Measurements from ENCODE around the gene PTBP1.

PTBP1 gene

DNA sequence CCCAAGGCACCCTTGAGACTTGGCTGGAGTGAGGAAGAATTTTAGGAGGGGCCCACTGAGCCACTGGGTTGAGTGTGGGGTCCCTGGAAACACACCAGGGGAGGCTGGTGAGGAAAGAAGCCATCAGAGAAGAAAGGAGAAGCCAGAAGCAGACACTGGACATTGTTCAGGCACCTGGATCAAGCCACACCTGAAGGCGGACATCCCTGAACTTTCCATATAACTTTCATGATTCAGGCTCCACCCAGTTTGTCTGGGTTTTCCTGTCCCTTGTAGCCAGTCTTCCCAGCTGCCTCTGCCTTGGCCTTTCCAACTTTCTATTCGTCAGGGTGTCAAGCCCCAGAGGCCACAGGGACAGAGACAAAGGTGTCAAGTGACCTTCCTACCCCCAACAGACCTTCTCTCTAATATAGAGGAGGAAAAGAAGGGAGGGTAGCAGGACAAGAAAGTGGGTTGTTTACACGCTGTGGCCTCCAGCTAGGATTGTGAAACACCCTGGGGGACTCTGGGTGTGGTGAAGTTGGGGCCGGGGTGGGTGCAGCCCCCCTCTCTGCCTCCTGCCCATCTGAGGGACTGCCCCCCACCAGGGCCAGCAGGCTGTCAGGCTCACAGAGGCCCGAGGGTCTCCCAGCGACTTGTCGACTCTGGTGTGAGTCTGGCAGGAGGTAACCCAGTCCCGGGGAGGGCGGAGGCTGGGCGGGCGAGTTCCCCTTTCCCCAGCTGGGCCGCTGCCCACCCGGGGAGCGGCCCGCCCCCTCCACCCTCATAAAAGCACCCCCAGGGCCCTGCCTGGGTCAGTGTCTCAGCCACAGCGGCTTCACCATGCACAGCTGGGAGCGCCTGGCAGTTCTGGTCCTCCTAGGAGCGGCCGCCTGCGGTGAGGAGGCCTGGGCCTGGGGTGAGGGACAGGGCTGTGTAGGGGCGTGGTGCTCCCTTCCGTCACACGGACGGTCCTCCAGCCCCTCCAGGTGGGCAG, 61.9 kb downstream of the PTBP1 start, which contains the start of gene CFD:
CFD (plus strand) TSS at position 797 of the 976 bp plus-strand sequence; CDS start at position 823, 26 bp downstream.
- DNase-seq, result no peak

DNA sequence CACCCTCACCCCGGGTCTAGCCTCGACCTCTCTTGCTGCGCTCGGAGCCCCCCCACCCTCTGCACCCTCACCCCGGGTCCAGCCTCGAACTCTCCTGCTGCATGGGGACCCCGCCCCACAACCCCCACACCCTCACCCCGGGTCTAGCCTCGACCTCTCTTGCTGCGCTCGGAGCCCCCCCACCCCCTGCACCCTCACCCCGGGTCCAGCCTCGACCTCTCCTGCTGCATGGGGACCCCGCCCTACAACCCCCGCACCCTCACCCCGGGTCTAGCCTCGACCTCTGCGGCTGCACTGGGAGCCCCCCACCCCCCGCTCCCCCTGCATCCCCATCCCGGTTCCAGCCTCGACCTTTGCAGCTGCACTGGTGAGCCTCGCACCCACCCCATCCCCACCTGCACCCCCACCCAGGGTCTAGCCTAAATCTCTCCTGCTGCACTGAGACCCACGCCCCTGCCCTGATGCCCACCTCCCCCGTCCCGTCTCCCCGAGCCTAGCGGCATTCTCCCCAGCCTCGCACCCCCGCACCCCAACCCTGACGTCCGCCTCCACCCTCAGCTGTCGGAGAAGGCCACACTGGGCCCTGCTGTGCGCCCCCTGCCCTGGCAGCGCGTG, 64.0 kb downstream of the PTBP1 start:
- DNase-seq, result no peak
